K562 (cell line): ENCODE data around the gene CSF2RB. TPM values are rescaled to one million over a fixed set of nuclear protein-coding genes. Genes with fewer than 3 reads are reported as not detected.

ENCODE experiments used
- ARID1B ChIP-seq: fragments of 450-650 bp; IDR thresholded peaks from 2 replicates; pipeline ENCODE4 v1.6.1; 2016; ENCODE audit warnings: antibody characterized with exemption, mild to moderate bottlenecking, inconsistent platforms
- CBFA2T2 ChIP-seq: fragments of 450-650 bp; conservative IDR thresholded peaks from 2 replicates; pipeline ENCODE4 v1.6.1; 2017; ENCODE audit warnings: mild to moderate bottlenecking
- CBFA2T3 ChIP-seq: fragments of 450-650 bp; IDR thresholded peaks from 2 replicates; pipeline ENCODE4 v1.6.1; 2017
- CEBPB ChIP-seq: fragments of 450-650 bp; IDR thresholded peaks from 2 replicates; pipeline ENCODE4 v1.6.1; 2016; ENCODE audit warnings: missing genetic modification characterization, missing compliant biosample characterization
- E2F4 ChIP-seq: sonication (generic); formaldehyde crosslinking; IDR thresholded peaks from 2 replicates; pipeline ENCODE4 v1.8.0; 2022; ENCODE audit warnings: mild to moderate bottlenecking, low read depth, missing genetic modification reagents
- ESRRA ChIP-seq: fragments of 450-650 bp; IDR thresholded peaks from 2 replicates; pipeline ENCODE4 v1.6.1; 2014; ENCODE audit warnings: low read depth, mild to moderate bottlenecking, moderate library complexity, borderline replicate concordance
- ETS1 ChIP-seq: conservative IDR thresholded peaks from 2 replicates; pipeline ENCODE4 v1.6.1; 2011; ENCODE audit warnings: low read depth, mild to moderate bottlenecking, low read length; ENCODE audit not compliant: control insufficient read depth
- ETV6 ChIP-seq, 3 experiments: fragments of 150-350 bp in 1 of 3; sonication (generic) in 1 of 3; formaldehyde crosslinking in 1 of 3; IDR thresholded peaks; 2 replicates each; pipeline versions ENCODE4 v1.6.1 to v1.8.0; 2014 to 2022; ENCODE audit warnings: borderline replicate concordance in 2 of 3, low read depth in 2 of 3, antibody characterized with exemption in 1 of 3, low read length in 1 of 3, mild to moderate bottlenecking in 1 of 3, missing genetic modification reagents in 1 of 3
- FOS ChIP-seq: IDR thresholded peaks from 3 replicates; pipeline ENCODE4 v1.6.1; 2011; ENCODE audit not compliant: insufficient read length; ENCODE audit errors: extremely low read depth
- HDAC6 ChIP-seq: IDR thresholded peaks from 2 replicates; pipeline ENCODE4 v1.6.1; 2012; ENCODE audit warnings: low read depth, mild to moderate bottlenecking, control low read depth, inconsistent platforms, low read length, moderate library complexity
- HMG20A ChIP-seq: fragments of 450-650 bp; formaldehyde crosslinking; conservative IDR thresholded peaks from 2 replicates; pipeline ENCODE4 v1.4.0; 2020; ENCODE audit warnings: mild to moderate bottlenecking, mixed read lengths
- HMG20B ChIP-seq: fragments of 250-450 bp; sonication (Bioruptor Pico); IDR thresholded peaks from 2 replicates; pipeline ENCODE4 v1.5.0; 2021; ENCODE audit warnings: mild to moderate bottlenecking
- KLF1 ChIP-seq: fragments of 450-650 bp; IDR thresholded peaks from 2 replicates; pipeline ENCODE4 v1.6.1; 2016; ENCODE audit warnings: missing genetic modification characterization, missing compliant biosample characterization
- MED1 ChIP-seq: sonication (generic); formaldehyde crosslinking; IDR thresholded peaks from 2 replicates; pipeline ENCODE4 v1.8.1; 2023; ENCODE audit warnings: missing genetic modification reagents, borderline replicate concordance
- MXD1 ChIP-seq: fragments of 250-450 bp; sonication (Bioruptor Pico); IDR thresholded peaks from 2 replicates; pipeline ENCODE4 v1.8.0; 2021; ENCODE audit warnings: borderline replicate concordance, mild to moderate bottlenecking, moderate library complexity; ENCODE audit not compliant: poor library complexity, severe bottlenecking
- PHB2 ChIP-seq: fragments of 450-650 bp; IDR thresholded peaks from 2 replicates; pipeline ENCODE4 v1.6.1; 2017; ENCODE audit warnings: low read depth
- PHF8 ChIP-seq: fragments of 200-600 bp; sonication (generic); IDR thresholded peaks from 2 replicates; pipeline ENCODE4 v1.6.1; 2012; ENCODE audit warnings: mixed run types, mild to moderate bottlenecking, inconsistent platforms, low read length, moderate library complexity, borderline replicate concordance
- RFX7 ChIP-seq: fragments of 250-450 bp; sonication (Bioruptor Pico); IDR thresholded peaks from 2 replicates; pipeline ENCODE4 v1.5.1; 2021; ENCODE audit warnings: mild to moderate bottlenecking
- RHOXF2B ChIP-seq: fragments of 250-450 bp; sonication (Bioruptor Pico); conservative IDR thresholded peaks from 2 replicates; pipeline ENCODE4 v1.5.1; 2021
- STAT5A ChIP-seq: IDR thresholded peaks from 2 replicates; pipeline ENCODE4 v1.6.1; 2012; ENCODE audit warnings: low read length, inconsistent platforms, borderline replicate concordance
- WHSC1 ChIP-seq: IDR thresholded peaks from one replicate; pipeline ENCODE4 v1.6.1; 2012; ENCODE audit warnings: low read length, control low read depth, inconsistent platforms
- ZNF12 ChIP-seq: sonication (generic); formaldehyde crosslinking; IDR thresholded peaks from 2 replicates; pipeline ENCODE4 v1.4.0; 2020; ENCODE audit warnings: mild to moderate bottlenecking, missing genetic modification reagents
- ZNF134 ChIP-seq: fragments of 250-450 bp; sonication (Bioruptor Pico); conservative IDR thresholded peaks from 2 replicates; pipeline ENCODE4 v1.4.0; 2020
- ZNF444 ChIP-seq: fragments of 250-450 bp; sonication (Bioruptor Pico); IDR thresholded peaks from 2 replicates; pipeline ENCODE4 v1.4.0; 2020; ENCODE audit warnings: mild to moderate bottlenecking, moderate library complexity
- polyA plus RNA-seq, 8 experiments: library from polyadenylated mRNA; depleted of rRNA in 4 of 8; stranded (reverse) in 5 of 8; unstranded in 3 of 8; fragments of >200 nt; fragmentation: Nextera tagmentation in 2 of 8; fragmentation: Illumina TruSeq in 1 of 8; extraction: Ambion mirVana in 2 of 8; extraction: Trizol in 1 of 8; gene quantifications; 2 replicates each; pipeline versions ENCODE4 v1.2.1 to v1.2.3, GENCODE V29; 2011 to 2014; ENCODE audit warnings: inconsistent platforms in 1 of 8, missing spikeins in 1 of 8
- total RNA-seq, 7 experiments: library from RNA; depleted of rRNA in 6 of 7; stranded (reverse); fragments of >200 nt in 6 of 7; fragmentation: Illumina TruSeq in 2 of 7; extraction: Trizol in 2 of 7; gene quantifications; 2 replicates each; pipeline versions ENCODE4 v1.2.1 to v1.2.3, GENCODE V29; 2011 to 2021; ENCODE audit warnings: low replicate concordance in 1 of 7
- TF ChIP-seq, protein P1 (sequence below): fragments of 250-450 bp; sonication (Bioruptor Pico); IDR thresholded peaks from 2 replicates; pipeline ENCODE4 v1.5.0; 2021; ENCODE audit warnings: mild to moderate bottlenecking, moderate library complexity

CSF2RB gene
- total and polyA plus RNA-seq, 9 of the 15 experiments (the other 6 are each of a cell fraction or from before 2014, with no cell fraction given), result 0.04 to 1.0 (median 0.36) TPM

- TF ChIP-seq, protein P1, sequence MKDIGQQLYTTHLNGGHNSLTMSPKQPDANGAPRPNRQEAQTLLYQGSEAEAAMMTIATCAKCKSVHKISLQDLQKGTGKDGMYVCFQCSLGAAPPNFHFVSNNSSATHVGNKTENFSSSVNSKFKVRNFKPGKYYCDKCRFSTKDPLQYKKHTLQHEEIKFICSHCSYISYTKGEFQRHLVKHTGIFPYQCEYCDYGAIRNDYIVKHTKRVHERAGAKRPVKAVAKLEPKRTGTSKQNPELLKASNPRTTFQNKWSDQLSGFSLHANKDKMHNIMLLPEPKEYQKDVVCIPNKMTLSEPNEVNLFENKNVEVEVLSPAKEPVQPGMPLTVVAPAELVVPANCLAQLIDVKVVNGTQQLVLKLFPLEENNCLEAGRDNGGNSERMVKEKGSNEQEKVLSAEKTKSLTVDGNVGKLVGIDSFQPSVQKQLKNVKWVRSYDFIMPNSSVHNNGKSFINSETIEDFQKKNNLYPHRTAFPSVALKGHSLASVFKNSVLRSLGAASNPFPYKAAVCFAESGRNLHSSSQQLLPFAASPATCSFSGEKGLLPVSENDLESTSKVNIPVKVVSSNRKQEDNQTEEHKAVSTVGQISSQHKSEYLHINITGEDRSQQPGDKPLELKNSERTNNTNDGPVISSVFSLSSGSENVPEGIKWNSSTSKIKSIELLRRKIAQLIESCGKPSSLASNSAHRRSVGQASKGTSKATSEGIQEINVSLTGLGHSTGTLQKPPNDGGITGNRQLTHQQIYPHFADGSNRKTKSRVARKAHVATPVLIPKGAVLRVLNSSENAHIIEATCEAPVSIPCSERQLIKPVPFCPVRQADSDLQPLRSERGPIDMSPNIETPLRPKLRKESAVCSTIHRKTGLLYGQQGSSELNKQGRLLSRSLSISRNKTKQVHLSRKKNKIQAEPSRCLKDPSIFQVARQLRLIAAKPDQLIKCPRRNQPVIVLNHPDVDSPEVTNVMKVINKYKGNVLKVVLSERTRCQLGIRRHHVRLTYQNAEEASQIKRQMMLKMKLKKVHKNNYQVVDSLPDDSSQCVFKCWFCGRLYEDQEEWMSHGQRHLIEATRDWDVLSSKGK (CRISPR knock-in tag), result no peak
- TF ChIP-seq CBFA2T3 (peak; percentile 94), MXD1 (no peak), ETV6 (IDR thresholded peaks at IDR 0.05; ENCODE audit: borderline replicate concordance in 1 of 2, low read depth in 2 of 2, low read length in 1 of 2) (no peak), ETV6 (CRISPR knock-in tag; IDR thresholded peaks at IDR 0.05; ENCODE audit: borderline replicate concordance) (no peak), CEBPB (tag) (no peak), PHF8 (no peak), HMG20B (CRISPR knock-in tag) (no peak), E2F4 (CRISPR knock-in tag) (no peak), CBFA2T2 (peak; percentile 89), PHB2 (0 out of 2 replicates have a peak, but pooled peaks have one; percentile 43), HMG20A (CRISPR knock-in tag) (no peak), KLF1 (tag) (no peak), HDAC6 (no peak), MED1 (CRISPR knock-in tag) (no peak), RFX7 (no peak), ZNF444 (CRISPR knock-in tag) (no peak), ZNF12 (CRISPR knock-in tag) (no peak), WHSC1 (no peak), ARID1B (peak; percentile 92), ETS1 (no peak), ESRRA (no peak), RHOXF2B (CRISPR knock-in tag) (no peak), STAT5A (peak; percentile 66; the same call in 1 of the 2 replicates), ZNF134 (CRISPR knock-in tag) (no peak), FOS (no peak)
Measured at GRCh38 chr22:36982136-36982535, 68.7 kb downstream of the CSF2RB start (continued).
